K562 (cell line): Measurements from ENCODE around the gene CHKB. TPM values are rescaled to one million over a fixed set of nuclear protein-coding genes. Genes with fewer than 3 reads are reported as not detected.

Experiments
- ATAC-seq: fragments of 200-7000 bp; cut with Tn5 transposase; 3 replicates; pipeline ENCODE4 v1.9.1; 2020; ENCODE audit warnings: moderate library complexity
- BruUV-seq: library from RNA; stranded (reverse); fragments of 400-500 nt; replicated peaks from 2 replicates; lab custom pipeline; 2021; lab: Mats Ljungman, UMichigan
- CTCF ChIA-PET: fragments of 300-600 bp; formaldehyde crosslinking; extraction: SDS; loops from one replicate; lab custom pipeline; 2021; ENCODE audit warnings: low intra/inter-chr PET ratio; lab: Yijun Ruan, JAX
- POLR2A ChIA-PET: fragments of 300-600, 350-650 bp; sonication (Branson Sonifier 250); formaldehyde crosslinking; extraction: SDS; loops from one replicate; lab custom pipeline; 2021; ENCODE audit warnings: antibody characterized with exemption, inconsistent platforms; lab: Yijun Ruan, JAX
- DNase-seq, 4 experiments: peaks; one replicate each; pipeline versions ENCODE4 v3.0.0 to v3.0.0-alpha.2; 2011 to 2018; ENCODE audit warnings: low spot score in 3 of 4, mixed read lengths in 3 of 4; ENCODE audit errors: extremely low read depth in 1 of 4
- FAIRE-seq: peaks from 2 replicates; lab custom pipeline; 2011; peaks lifted over from hg19 to GRCh38; lab: Jason Lieb, UNC
- H2AFZ ChIP-seq: 2 replicates; pipeline ENCODE4 v1.6.0; 2011; ENCODE audit warnings: low read depth, low read length, control low read depth, inconsistent platforms
- H3K27ac ChIP-seq: fragments of 200-600 bp; 3 replicates; pipeline ENCODE4 v1.8.0; 2011; ENCODE audit warnings: low read depth, mild to moderate bottlenecking, control low read depth, inconsistent platforms, low read length, moderate library complexity, mixed read lengths; ENCODE audit errors: extremely low read depth
- H3K27me3 ChIP-seq, 2 experiments: fragments of 300-600 bp in 1 of 2; 2 replicates in 1 of 2; 3 replicates in 1 of 2; pipeline versions ENCODE4 v1.6.0 to v1.8.0; 2011; ENCODE audit warnings: inconsistent platforms in 2 of 2, low read length in 2 of 2, mild to moderate bottlenecking in 1 of 2, mixed read lengths in 1 of 2, moderate library complexity in 1 of 2; ENCODE audit not compliant: control insufficient read depth in 2 of 2, insufficient read depth in 2 of 2
- H3K36me3 ChIP-seq: fragments of 300-600 bp; 3 replicates; pipeline ENCODE4 v1.8.0; 2011; ENCODE audit warnings: mild to moderate bottlenecking, low read length, inconsistent platforms; ENCODE audit not compliant: control insufficient read depth, insufficient read depth
- H3K4me1 ChIP-seq, 2 experiments: fragments of 200-600 bp in 1 of 2; replicated peaks in 1 of 2; 2 replicates in 1 of 2; 3 replicates in 1 of 2; pipeline versions ENCODE4 v1.5.1 to v1.8.0; 2011; ENCODE audit warnings: inconsistent platforms in 2 of 2, low read length in 2 of 2, mild to moderate bottlenecking in 1 of 2, mixed read lengths in 1 of 2, moderate library complexity in 1 of 2; ENCODE audit not compliant: control insufficient read depth in 2 of 2, insufficient read depth in 2 of 2
- H3K4me2 ChIP-seq: 2 replicates; pipeline ENCODE4 v1.6.1; 2011; ENCODE audit warnings: low read length, control low read depth, inconsistent platforms, mixed read lengths; ENCODE audit not compliant: insufficient read depth
- H3K4me3 ChIP-seq: fragments of 200-600 bp; sonication (generic), shearing (Covaris generic); 2 replicates; pipeline ENCODE4 v1.5.1; 2016; ENCODE audit warnings: control low read depth, inconsistent platforms
- H3K79me2 ChIP-seq: fragments of 200-600 bp; 3 replicates; pipeline ENCODE4 v1.8.0; 2011; ENCODE audit warnings: low read length, inconsistent platforms; ENCODE audit not compliant: control insufficient read depth, insufficient read depth
- H3K9ac ChIP-seq, 2 experiments: 2 replicates each; pipeline versions ENCODE4 v1.6.0 to v1.6.1; 2011; ENCODE audit warnings: low read depth in 2 of 2, low read length in 2 of 2, control low read depth in 1 of 2, inconsistent platforms in 1 of 2, mild to moderate bottlenecking in 1 of 2, mixed read lengths in 1 of 2; ENCODE audit not compliant: insufficient read depth in 1 of 2
- H3K9me1 ChIP-seq: one replicate; pipeline ENCODE4 v1.6.0; 2011; ENCODE audit warnings: inconsistent platforms, mild to moderate bottlenecking, low read length, moderate library complexity; ENCODE audit not compliant: control insufficient read depth, insufficient read depth
- H3K9me3 ChIP-seq: replicated peaks from 2 replicates; pipeline ENCODE4 v1.5.1; 2011; ENCODE audit warnings: low read depth, low read length, inconsistent platforms; ENCODE audit not compliant: control insufficient read depth, insufficient read depth
- H4K20me1 ChIP-seq: replicated peaks from 2 replicates; pipeline ENCODE4 v1.6.1; 2011; ENCODE audit warnings: low read length, inconsistent platforms, mixed read lengths; ENCODE audit not compliant: control insufficient read depth, insufficient read depth
- CGGBP1 ChIP-seq: fragments of 250-450 bp; sonication (Bioruptor Pico); IDR thresholded peaks from 2 replicates; pipeline ENCODE4 v1.9.0; 2021; ENCODE audit warnings: mild to moderate bottlenecking
- GATAD2B ChIP-seq: fragments of 450-650 bp; IDR thresholded peaks from 2 replicates; pipeline ENCODE4 v1.6.1; 2017; ENCODE audit warnings: mild to moderate bottlenecking, borderline replicate concordance
- MYBL2 ChIP-seq, 2 experiments: fragments of 450-650 bp in 1 of 2; sonication (generic) in 1 of 2; formaldehyde crosslinking in 1 of 2; IDR thresholded peaks; 2 replicates each; pipeline versions ENCODE4 v1.6.1 to v1.8.1; 2017 to 2022; ENCODE audit warnings: borderline replicate concordance in 1 of 2, inconsistent platforms in 1 of 2, low read depth in 1 of 2, mild to moderate bottlenecking in 1 of 2, missing genetic modification reagents in 1 of 2, moderate library complexity in 1 of 2
- POLR2G ChIP-seq: fragments of 200-400 bp; formaldehyde crosslinking; IDR thresholded peaks from 2 replicates; pipeline ENCODE4 v1.6.1; 2017; ENCODE audit warnings: low read depth, mild to moderate bottlenecking, antibody characterized with exemption, low read length, moderate library complexity
- PPARD ChIP-seq: fragments of 250-450 bp; sonication (Bioruptor Pico); IDR thresholded peaks from 2 replicates; pipeline ENCODE4 v1.8.0; 2022; ENCODE audit warnings: inconsistent platforms, mild to moderate bottlenecking, moderate library complexity
- RBFOX2 ChIP-seq: fragments of 200-400 bp; formaldehyde crosslinking; IDR thresholded peaks from 2 replicates; pipeline ENCODE4 v1.6.1; 2017; ENCODE audit warnings: low read depth, mild to moderate bottlenecking, low read length, moderate library complexity
- RFX1 ChIP-seq: fragments of 450-650 bp; IDR thresholded peaks from 2 replicates; pipeline ENCODE4 v1.6.1; 2016; ENCODE audit warnings: mild to moderate bottlenecking, moderate library complexity
- RFX5 ChIP-seq: IDR thresholded peaks from 2 replicates; pipeline ENCODE4 v1.6.1; 2011; ENCODE audit warnings: low read depth, mild to moderate bottlenecking, improper control_type of control experiment, low read length
- SRSF9 ChIP-seq: fragments of 200-400 bp; formaldehyde crosslinking; IDR thresholded peaks from 2 replicates; pipeline ENCODE4 v1.6.1; 2017; ENCODE audit warnings: low read depth, low read length, borderline replicate concordance
- TEAD1 ChIP-seq, 2 experiments: fragments of 450-650 bp in 1 of 2; sonication (generic) in 1 of 2; formaldehyde crosslinking; IDR thresholded peaks; 2 replicates each; pipeline versions ENCODE4 v1.4.0 to v1.8.0; 2020 to 2022; ENCODE audit warnings: mild to moderate bottlenecking in 2 of 2, missing genetic modification reagents in 1 of 2
- ZNF384 ChIP-seq: IDR thresholded peaks from 2 replicates; pipeline ENCODE4 v1.6.1; 2012; ENCODE audit warnings: low read depth, low read length, improper control_type of control experiment
- ZNF695 ChIP-seq: fragments of 450-650 bp; formaldehyde crosslinking; IDR thresholded peaks from 2 replicates; pipeline ENCODE4 v1.4.0; 2020; ENCODE audit warnings: mild to moderate bottlenecking, moderate library complexity
- WGBS: fragments of 100-300 bp; shearing (Covaris generic); methylation state at CpG from one replicate; pipeline ENCODE4 v1.1.6; 2016; ENCODE audit warnings: low coverage, mixed read lengths; ENCODE audit not compliant: insufficient coverage; ENCODE audit errors: missing lambda C conversion rate; 5-methylcytosine and 5-hydroxymethylcytosine counted together
- in situ Hi-C: fragments of 300-500 bp; cut with MboI; formaldehyde crosslinking; loops from 4 replicates; pipeline ENCODE4 v1.15.0; 2018; ENCODE audit warnings: inconsistent platforms, mixed read lengths
- intact Hi-C: fragments of 100-400 bp; cut with micrococcal nuclease; formaldehyde crosslinking; loops from 2 replicates; pipeline ENCODE4 v1.14.2; 2022
- polyA plus RNA-seq, 8 experiments: library from polyadenylated mRNA; depleted of rRNA in 4 of 8; stranded (reverse) in 5 of 8; unstranded in 3 of 8; fragments of >200 nt; fragmentation: Nextera tagmentation in 2 of 8; fragmentation: Illumina TruSeq in 1 of 8; extraction: Ambion mirVana in 2 of 8; extraction: Trizol in 1 of 8; gene quantifications; 2 replicates each; pipeline versions ENCODE4 v1.2.1 to v1.2.3, GENCODE V29; 2011 to 2014; ENCODE audit warnings: inconsistent platforms in 1 of 8, missing spikeins in 1 of 8
- total RNA-seq, 7 experiments: library from RNA; depleted of rRNA in 6 of 7; stranded (reverse); fragments of >200 nt in 6 of 7; fragmentation: Illumina TruSeq in 2 of 7; extraction: Trizol in 2 of 7; gene quantifications; 2 replicates each; pipeline versions ENCODE4 v1.2.1 to v1.2.3, GENCODE V29; 2011 to 2021; ENCODE audit warnings: low replicate concordance in 1 of 7
- TF ChIP-seq, protein P1 (sequence below): fragments of 450-650 bp; IDR thresholded peaks from 2 replicates; pipeline ENCODE4 v1.6.1; 2017; ENCODE audit warnings: antibody characterized with exemption
- TF ChIP-seq, protein P2 (sequence below): fragments of 450-650 bp; IDR thresholded peaks from 2 replicates; pipeline ENCODE4 v1.6.1; 2016; ENCODE audit warnings: borderline replicate concordance

Gene CHKB
- total and polyA plus RNA-seq, 9 of the 15 experiments (the other 6 are each of a cell fraction or from before 2014, with no cell fraction given): 2.7 to 31.0 (median 11.0) TPM

DNA sequence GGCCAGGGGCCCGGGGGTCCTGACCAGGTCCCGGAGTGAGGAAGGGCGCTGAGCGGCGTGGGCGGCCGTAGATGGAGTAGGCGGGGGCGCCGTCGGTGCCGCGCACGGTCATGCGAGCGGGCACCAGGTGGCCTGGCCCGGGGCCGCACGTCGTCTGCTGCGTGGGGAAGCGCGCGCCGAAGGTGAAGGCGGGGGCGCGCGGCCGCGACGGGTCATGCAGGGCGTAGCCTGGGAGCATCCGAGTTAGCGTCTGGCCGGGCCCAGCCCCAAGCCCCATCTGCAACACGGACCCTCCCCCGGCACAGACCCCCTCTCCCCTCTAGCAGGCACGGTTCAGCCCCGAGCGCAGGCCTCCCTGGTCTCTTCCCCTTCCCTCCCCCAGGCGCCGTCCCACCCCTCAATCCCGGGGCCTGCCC, 51.1 kb downstream of the CHKB start:
- CTCF ChIA-PET: no interaction called here
- H3K4me1 ChIP-seq: peaks cover 17 to 46% of the 10 kb centered on the region in 2 experiments; a peak in 4 of 5 replicates
- in situ Hi-C loops: no loop called here

More for the DNA sequence above, 51.1 kb downstream of the CHKB start:
- H3K9me1 ChIP-seq: no peaks in the 10 kb centered on the region
- FAIRE-seq (no peak), DNase-seq (no peak), ATAC-seq (no peak)
- H3K79me2 ChIP-seq: peaks cover 7% of the 10 kb centered on the region; the same call in 2 of the 3 replicates
- POLR2A ChIA-PET: no interaction called here
- no peaks in the 10 kb centered on the region for H4K20me1 ChIP-seq
- H2AFZ ChIP-seq: no peak overlapping the region
- BruUV-seq: no TSS peak
- no peak overlapping the region for H3K4me3 ChIP-seq
- H3K27me3 ChIP-seq: no peaks in the 10 kb centered on the region
- H3K27ac ChIP-seq: no peak overlapping the region
- intact Hi-C loops: no loop called here
- no peaks in the 10 kb centered on the region for H3K36me3 ChIP-seq
- no peak for TF ChIP-seq ZNF695 (CRISPR knock-in tag)
- TF ChIP-seq RFX5: no peak
- no peak for TF ChIP-seq GATAD2B
- TF ChIP-seq RFX1: no peak
- TF ChIP-seq RBFOX2: 0 out of 2 replicates have a peak, but pooled peaks have one; percentile 21
- no peak for TF ChIP-seq ZNF384
- TF ChIP-seq SRSF9: no peak
- TF ChIP-seq MYBL2 (IDR thresholded peaks at IDR 0.05; ENCODE audit: low read depth): no peak
- no peak for TF ChIP-seq MYBL2 (CRISPR knock-in tag; IDR thresholded peaks at IDR 0.05; ENCODE audit: borderline replicate concordance)
- no peak for TF ChIP-seq PPARD (CRISPR knock-in tag)
- no peak for TF ChIP-seq TEAD1 (CRISPR knock-in tag; IDR thresholded peaks at IDR 0.05)
- TF ChIP-seq, protein P1, sequence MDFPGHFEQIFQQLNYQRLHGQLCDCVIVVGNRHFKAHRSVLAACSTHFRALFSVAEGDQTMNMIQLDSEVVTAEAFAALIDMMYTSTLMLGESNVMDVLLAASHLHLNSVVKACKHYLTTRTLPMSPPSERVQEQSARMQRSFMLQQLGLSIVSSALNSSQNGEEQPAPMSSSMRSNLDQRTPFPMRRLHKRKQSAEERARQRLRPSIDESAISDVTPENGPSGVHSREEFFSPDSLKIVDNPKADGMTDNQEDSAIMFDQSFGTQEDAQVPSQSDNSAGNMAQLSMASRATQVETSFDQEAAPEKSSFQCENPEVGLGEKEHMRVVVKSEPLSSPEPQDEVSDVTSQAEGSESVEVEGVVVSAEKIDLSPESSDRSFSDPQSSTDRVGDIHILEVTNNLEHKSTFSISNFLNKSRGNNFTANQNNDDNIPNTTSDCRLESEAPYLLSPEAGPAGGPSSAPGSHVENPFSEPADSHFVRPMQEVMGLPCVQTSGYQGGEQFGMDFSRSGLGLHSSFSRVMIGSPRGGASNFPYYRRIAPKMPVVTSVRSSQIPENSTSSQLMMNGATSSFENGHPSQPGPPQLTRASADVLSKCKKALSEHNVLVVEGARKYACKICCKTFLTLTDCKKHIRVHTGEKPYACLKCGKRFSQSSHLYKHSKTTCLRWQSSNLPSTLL: no peak
- TF ChIP-seq POLR2G: 0 out of 2 replicates have a peak, but pooled peaks have one; percentile 14
- TF ChIP-seq, protein P2, sequence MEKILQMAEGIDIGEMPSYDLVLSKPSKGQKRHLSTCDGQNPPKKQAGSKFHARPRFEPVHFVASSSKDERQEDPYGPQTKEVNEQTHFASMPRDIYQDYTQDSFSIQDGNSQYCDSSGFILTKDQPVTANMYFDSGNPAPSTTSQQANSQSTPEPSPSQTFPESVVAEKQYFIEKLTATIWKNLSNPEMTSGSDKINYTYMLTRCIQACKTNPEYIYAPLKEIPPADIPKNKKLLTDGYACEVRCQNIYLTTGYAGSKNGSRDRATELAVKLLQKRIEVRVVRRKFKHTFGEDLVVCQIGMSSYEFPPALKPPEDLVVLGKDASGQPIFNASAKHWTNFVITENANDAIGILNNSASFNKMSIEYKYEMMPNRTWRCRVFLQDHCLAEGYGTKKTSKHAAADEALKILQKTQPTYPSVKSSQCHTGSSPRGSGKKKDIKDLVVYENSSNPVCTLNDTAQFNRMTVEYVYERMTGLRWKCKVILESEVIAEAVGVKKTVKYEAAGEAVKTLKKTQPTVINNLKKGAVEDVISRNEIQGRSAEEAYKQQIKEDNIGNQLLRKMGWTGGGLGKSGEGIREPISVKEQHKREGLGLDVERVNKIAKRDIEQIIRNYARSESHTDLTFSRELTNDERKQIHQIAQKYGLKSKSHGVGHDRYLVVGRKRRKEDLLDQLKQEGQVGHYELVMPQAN: no peak
- TF ChIP-seq CGGBP1 (CRISPR knock-in tag): no peak
- no peak overlapping the region for H3K9ac ChIP-seq
- WGBS: no CpG with 5 or more reads among the region's 44 CpGs
- 0 out of 2 replicates have a peak, but pooled peaks cover 2% of the 10 kb centered on the region for H3K9me3 ChIP-seq
- no peak overlapping the region for H3K4me2 ChIP-seq
